Chondrocyte (in vitro differentiated cells): ENCODE measurements around the gene PDE9A. TPM values are rescaled to one million over a fixed set of nuclear protein-coding genes. Genes with fewer than 3 reads are reported as not detected.

Experiments
- DNase-seq: peaks from one replicate; pipeline ENCODE4 v3.0.0; 2021; ENCODE audit warnings: mixed read lengths, low spot score
- H3K27ac Mint-ChIP-seq: one replicate; pipeline ENCODE4 v1.8.0; 2021; ENCODE audit warnings: mild to moderate bottlenecking, moderate library complexity, mixed read lengths; ENCODE audit not compliant: unreplicated experiment
- H3K27me3 Mint-ChIP-seq: 2 replicates; pipeline ENCODE4 v1.8.0; 2021; ENCODE audit warnings: low read depth, mixed read lengths
- H3K36me3 Mint-ChIP-seq: 2 replicates; pipeline ENCODE4 v1.8.0; 2021; ENCODE audit warnings: low read depth, mixed read lengths
- H3K4me1 Mint-ChIP-seq: 2 replicates; pipeline ENCODE4 v1.8.0; 2021; ENCODE audit warnings: low read depth, mild to moderate bottlenecking, mixed read lengths
- H3K4me3 Mint-ChIP-seq: one replicate; pipeline ENCODE4 v1.8.0; 2021; ENCODE audit warnings: mild to moderate bottlenecking, moderate library complexity, mixed read lengths; ENCODE audit not compliant: unreplicated experiment
- H3K9me3 Mint-ChIP-seq: 2 replicates; pipeline ENCODE4 v1.8.0; 2021; ENCODE audit warnings: low read depth, mixed read lengths
- CTCF ChIP-seq: fragments of 200-600 bp; sonication (generic); IDR thresholded peaks from 2 replicates; pipeline ENCODE4 v1.5.0; 2021; ENCODE audit warnings: antibody characterized with exemption, mild to moderate bottlenecking, moderate library complexity
- total RNA-seq: library from RNA; stranded (reverse); gene quantifications from 3 replicates; pipeline ENCODE4 v1.2.1, GENCODE V29; 2021

Gene PDE9A
- total RNA-seq, 1 donor from 2014 or later, result 0.60 TPM

- no peak overlapping the region for H3K4me3 Mint-ChIP-seq
- TF ChIP-seq CTCF, result no peak
- no peak overlapping the region for H3K27ac Mint-ChIP-seq
- no peaks in the 10 kb centered on the region for H3K9me3 Mint-ChIP-seq
- H3K4me1 Mint-ChIP-seq, result no peaks in the 10 kb centered on the region
- peaks cover 6% of the 10 kb centered on the region for H3K27me3 Mint-ChIP-seq
- H3K36me3 Mint-ChIP-seq, result no peaks in the 10 kb centered on the region
- DNase-seq, result peak; percentile 59
Measured at GRCh38 chr21:42754270-42754933, 101.0 kb downstream of the PDE9A start.

- no peaks in the 10 kb centered on the region for H3K36me3 Mint-ChIP-seq
- H3K9me3 Mint-ChIP-seq, result no peaks in the 10 kb centered on the region
- peak; percentile 59 for DNase-seq
- H3K4me1 Mint-ChIP-seq, result no peaks in the 10 kb centered on the region
- no peak for TF ChIP-seq CTCF
- peaks cover 6% of the 10 kb centered on the region for H3K27me3 Mint-ChIP-seq
- no peak overlapping the region for H3K27ac Mint-ChIP-seq
- no peak overlapping the region for H3K4me3 Mint-ChIP-seq
Measured at GRCh38 chr21:42755031-42755665, 101.7 kb downstream of the PDE9A start.

GRCh38 chr21:42755766-42756579 lies 102.6 kb downstream of the PDE9A start:
- Mint-ChIP-seq H3K9me3 (no peaks in the 10 kb centered on the region), H3K4me3 (no peak overlapping the region), H3K27me3 (peaks cover 6% of the 10 kb centered on the region), H3K36me3 (no peaks in the 10 kb centered on the region), H3K27ac (no peak overlapping the region), H3K4me1 (no peaks in the 10 kb centered on the region)
- no peak for DNase-seq
- TF ChIP-seq CTCF, result no peak

GRCh38 chr21:42756580-42757250 lies 103.3 kb downstream of the PDE9A start:
- Mint-ChIP-seq H3K27me3 (peaks cover 6% of the 10 kb centered on the region), H3K36me3 (no peaks in the 10 kb centered on the region), H3K4me3 (no peak overlapping the region), H3K9me3 (no peaks in the 10 kb centered on the region), H3K4me1 (no peaks in the 10 kb centered on the region), H3K27ac (no peak overlapping the region)
- no peak for DNase-seq
- no peak for TF ChIP-seq CTCF

GRCh38 chr21:42757422-42757821 lies 104.0 kb downstream of the PDE9A start:
- H3K4me3 Mint-ChIP-seq, result no peak overlapping the region
- no peak for TF ChIP-seq CTCF
- no peak overlapping the region for H3K27ac Mint-ChIP-seq
- no peaks in the 10 kb centered on the region for H3K4me1 Mint-ChIP-seq
- no peaks in the 10 kb centered on the region for H3K9me3 Mint-ChIP-seq
- DNase-seq, result no peak
- H3K36me3 Mint-ChIP-seq, result no peaks in the 10 kb centered on the region
- peaks cover 9% of the 10 kb centered on the region for H3K27me3 Mint-ChIP-seq
